OCI-LY3 (cell line): ENCODE data around the gene ACTG2.

Experiments used
- H2AFZ ChIP-seq: fragments of 200-600, 300-600 bp; shearing (Covaris generic); 2 replicates; pipeline ENCODE4 v1.6.0; 2014; ENCODE audit warnings: antibody characterized with exemption, low read depth, low read length
- H3K27ac ChIP-seq: fragments of 200-600, 300-600 bp; sonication (generic); 2 replicates; pipeline ENCODE4 v1.5.1; 2014; ENCODE audit warnings: mild to moderate bottlenecking, low read length, moderate library complexity, mixed read lengths
- H3K27me3 ChIP-seq: fragments of 200-600, 300-600 bp; sonication (generic); 2 replicates; pipeline ENCODE4 v1.6.1; 2014; ENCODE audit warnings: low read depth, low read length, mixed read lengths
- H3K36me3 ChIP-seq: fragments of 200-600, 300-600 bp; sonication (generic); replicated peaks from 2 replicates; pipeline ENCODE3; 2014; ENCODE audit warnings: low read depth, low read length, mixed read lengths
- H3K4me1 ChIP-seq: fragments of 300-600, 200-600 bp; sonication (generic); 2 replicates; pipeline ENCODE4 v1.6.1; 2014; ENCODE audit warnings: low read length, mixed read lengths
- H3K4me2 ChIP-seq: fragments of 200-600, 300-600 bp; sonication (generic); 2 replicates; pipeline ENCODE4 v1.6.1; 2014; ENCODE audit warnings: low read length, mixed read lengths
- H3K4me3 ChIP-seq: fragments of 300-600, 200-600 bp; sonication (generic); 2 replicates; pipeline ENCODE4 v1.5.1; 2014; ENCODE audit warnings: antibody characterized with exemption, mild to moderate bottlenecking, low read length, moderate library complexity
- H3K79me2 ChIP-seq: fragments of 300-600, 200-600 bp; shearing (Covaris generic); 2 replicates; pipeline ENCODE4 v1.6.1; 2014; ENCODE audit warnings: mild to moderate bottlenecking, low read length, mixed read lengths
- H3K9ac ChIP-seq: fragments of 300-600, 200-600 bp; shearing (Covaris generic); 2 replicates; pipeline ENCODE4 v1.6.0; 2014; ENCODE audit warnings: mild to moderate bottlenecking, low read length, moderate library complexity
- H3K9me3 ChIP-seq: fragments of 200-600, 300-600 bp; shearing (Covaris generic); 2 replicates; pipeline ENCODE4 v1.6.1; 2014; ENCODE audit warnings: low read length, mixed read lengths; ENCODE audit not compliant: insufficient read depth
- H4K20me1 ChIP-seq: fragments of 200-600, 300-600 bp; sonication (generic); 2 replicates; pipeline ENCODE4 v1.6.1; 2016; ENCODE audit warnings: low read length, mixed read lengths; ENCODE audit not compliant: insufficient read depth
- CTCF ChIP-seq: fragments of 200-600, 300-600 bp; sonication (generic); IDR thresholded peaks from 2 replicates; pipeline ENCODE4 v1.5.1; 2014; ENCODE audit warnings: antibody characterized with exemption, low read length, low read depth
- EZH2phosphoT487 ChIP-seq: fragments of 200-600 bp; shearing (Covaris generic); IDR thresholded peaks from 2 replicates; pipeline ENCODE4 v1.6.1; 2018; ENCODE audit warnings: antibody characterized with exemption, mixed run types, low read depth

Gene ACTG2

GRCh38 chr2:73944714-73945113 is 51.9 kb downstream of the ACTG2 start:
- no peak overlapping the region for H2AFZ ChIP-seq
- H3K79me2 ChIP-seq, result peaks cover 70% of the 10 kb centered on the region
- H3K9me3 ChIP-seq, result no peaks in the 10 kb centered on the region
- H3K36me3 ChIP-seq, result peaks cover 52% of the 10 kb centered on the region
- H3K4me2 ChIP-seq, result no peak overlapping the region
- TF ChIP-seq CTCF (no peak), EZH2phosphoT487 (no peak)
- H3K9ac ChIP-seq, result no peak overlapping the region
- peaks cover 5% of the 10 kb centered on the region; the same call in 1 of the 2 replicates for H3K4me1 ChIP-seq
- H3K4me3 ChIP-seq, result no peak overlapping the region
- H4K20me1 ChIP-seq, result peaks cover 53% of the 10 kb centered on the region
- no peaks in the 10 kb centered on the region for H3K27me3 ChIP-seq
- no peak overlapping the region for H3K27ac ChIP-seq

DNA sequence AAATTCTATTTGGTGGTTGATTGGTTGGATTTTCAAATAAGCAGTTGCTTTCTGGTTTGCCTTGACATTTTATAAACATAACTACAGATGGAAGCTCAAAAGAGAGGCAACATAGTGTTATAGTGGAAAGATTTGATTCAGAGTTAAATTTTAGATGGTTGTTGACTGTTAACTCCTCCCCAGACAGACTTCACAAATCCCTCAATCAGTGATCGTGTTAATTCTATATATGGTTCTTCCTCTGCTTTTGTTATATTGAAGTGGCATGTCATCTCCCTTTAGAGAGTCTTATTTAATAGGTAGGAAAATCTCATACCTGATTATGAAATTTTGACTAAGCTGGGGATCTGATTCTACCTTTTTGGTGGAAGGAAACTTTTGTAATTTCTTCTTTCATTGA is 53.4 kb downstream of the ACTG2 start:
- no peaks in the 10 kb centered on the region for H3K27me3 ChIP-seq
- H3K4me3 ChIP-seq, result no peak overlapping the region
- no peak overlapping the region for H3K27ac ChIP-seq
- TF ChIP-seq EZH2phosphoT487 (no peak), CTCF (no peak)
- H3K9me3 ChIP-seq, result no peaks in the 10 kb centered on the region
- H4K20me1 ChIP-seq, result peaks cover 43% of the 10 kb centered on the region
- no peak overlapping the region for H2AFZ ChIP-seq
- H3K9ac ChIP-seq, result no peak overlapping the region
- H3K4me2 ChIP-seq, result no peak overlapping the region
- H3K4me1 ChIP-seq, result peaks cover 5% of the 10 kb centered on the region; the same call in 1 of the 2 replicates
- peaks cover 57% of the 10 kb centered on the region for H3K79me2 ChIP-seq
- peaks cover 58% of the 10 kb centered on the region for H3K36me3 ChIP-seq

GRCh38 chr2:73946666-73947065 is 53.9 kb downstream of the ACTG2 start:
- no peak overlapping the region for H3K27ac ChIP-seq
- no peak overlapping the region for H3K4me3 ChIP-seq
- H2AFZ ChIP-seq, result no peak overlapping the region
- no peaks in the 10 kb centered on the region for H3K27me3 ChIP-seq
- peaks cover 60% of the 10 kb centered on the region for H3K36me3 ChIP-seq
- no peak overlapping the region for H3K4me2 ChIP-seq
- peaks cover 43% of the 10 kb centered on the region for H4K20me1 ChIP-seq
- H3K4me1 ChIP-seq, result peaks cover 5% of the 10 kb centered on the region; the same call in 1 of the 2 replicates
- no peak overlapping the region for H3K9ac ChIP-seq
- no peaks in the 10 kb centered on the region for H3K9me3 ChIP-seq
- peaks cover 53% of the 10 kb centered on the region for H3K79me2 ChIP-seq
- no peak for TF ChIP-seq CTCF
- TF ChIP-seq EZH2phosphoT487, result no peak

GRCh38 chr2:73947412-73948018 is 54.7 kb downstream of the ACTG2 start:
- H3K27ac ChIP-seq, result no peak overlapping the region
- H3K27me3 ChIP-seq, result no peaks in the 10 kb centered on the region
- H3K4me3 ChIP-seq, result no peak overlapping the region
- H4K20me1 ChIP-seq, result peaks cover 48% of the 10 kb centered on the region
- H3K4me1 ChIP-seq, result peaks cover 5% of the 10 kb centered on the region; the same call in 1 of the 2 replicates
- no peaks in the 10 kb centered on the region for H3K9me3 ChIP-seq
- H3K4me2 ChIP-seq, result no peak overlapping the region
- H3K9ac ChIP-seq, result no peak overlapping the region
- TF ChIP-seq EZH2phosphoT487 (no peak), CTCF (no peak)
- no peak overlapping the region for H2AFZ ChIP-seq
- H3K36me3 ChIP-seq, result peaks cover 68% of the 10 kb centered on the region
- H3K79me2 ChIP-seq, result peaks cover 44% of the 10 kb centered on the region
